GM12892 (cell line): ENCODE data around the gene SNORC.

Experiments
- DNase-seq: peaks from one replicate; pipeline ENCODE4 v3.0.0; 2011; ENCODE audit not compliant: insufficient read length
- FAIRE-seq: peaks from 2 replicates; lab custom pipeline; 2011; peaks lifted over from hg19 to GRCh38; lab: Jason Lieb, UNC
- POLR2A ChIP-seq: IDR thresholded peaks from 2 replicates; pipeline ENCODE4 v1.6.1; 2011; ENCODE audit warnings: low read depth, low read length, control low read depth
- POLR2AphosphoS5 ChIP-seq: IDR thresholded peaks from 2 replicates; pipeline ENCODE4 v1.6.1; 2011; ENCODE audit warnings: low read depth, low read length, control low read depth
- TAF1 ChIP-seq: IDR thresholded peaks from 2 replicates; pipeline ENCODE4 v1.6.1; 2011; ENCODE audit warnings: low read depth, mild to moderate bottlenecking, control low read depth, low read length, borderline replicate concordance

SNORC gene

GRCh38 chr2:232927793-232928550, 57.9 kb downstream of the SNORC start:
- FAIRE-seq, result no peak
- DNase-seq, result no peak
- TF ChIP-seq TAF1 (no peak), POLR2AphosphoS5 (no peak), POLR2A (no peak)
